Neural cell (in vitro differentiated cells): ENCODE results near the gene OR4F15. TPM values are rescaled to one million over a fixed set of nuclear protein-coding genes. Genes with fewer than 3 reads are reported as not detected.

Source experiments
- H2AFZ ChIP-seq: fragments of 200-600, 300-800 bp; sonication (generic), shearing (Covaris generic); 2 replicates; pipeline ENCODE4 v1.6.0; 2014; ENCODE audit warnings: low read depth, mild to moderate bottlenecking, antibody characterized with exemption, low read length, moderate library complexity
- H3F3A ChIP-seq: fragments of 200-600 bp; shearing (Covaris generic); 2 replicates; pipeline ENCODE4 v1.6.1; 2016; ENCODE audit warnings: mild to moderate bottlenecking, moderate library complexity, mixed read lengths, antibody characterized with exemption, low read length; ENCODE audit not compliant: insufficient read depth, poor library complexity, severe bottlenecking
- H3K27ac ChIP-seq: fragments of 200-600, 300-800 bp; sonication (generic), shearing (Covaris generic); 2 replicates; pipeline ENCODE4 v1.5.1; 2014; ENCODE audit warnings: mild to moderate bottlenecking, low read length, moderate library complexity
- H3K27me3 ChIP-seq: fragments of 300-800, 200-600 bp; sonication (generic), shearing (Covaris generic); 2 replicates; pipeline ENCODE4 v1.6.0; 2014; ENCODE audit warnings: mild to moderate bottlenecking, low read depth, low read length, moderate library complexity; ENCODE audit not compliant: insufficient read depth
- H3K36me3 ChIP-seq: fragments of 300-800, 200-600 bp; sonication (generic), shearing (Covaris generic); 2 replicates; pipeline ENCODE4 v1.5.1; 2014; ENCODE audit warnings: mild to moderate bottlenecking, antibody characterized with exemption, low read length, moderate library complexity; ENCODE audit not compliant: insufficient read depth
- H3K4me2 ChIP-seq: fragments of 300-800, 200-600 bp; sonication (generic), shearing (Covaris generic); 2 replicates; pipeline ENCODE4 v1.6.0; 2014; ENCODE audit warnings: mild to moderate bottlenecking, low read length
- H3K4me3 ChIP-seq: fragments of 300-800, 200-600 bp; sonication (generic), shearing (Covaris generic); 2 replicates; pipeline ENCODE4 v1.5.1; 2014; ENCODE audit warnings: mild to moderate bottlenecking, low read length, moderate library complexity
- H3K79me2 ChIP-seq: fragments of 200-600 bp; shearing (Covaris generic); replicated peaks from 2 replicates; pipeline ENCODE4 v1.6.0; 2014; ENCODE audit warnings: mild to moderate bottlenecking, low read length, moderate library complexity; ENCODE audit not compliant: insufficient read depth
- H3K9ac ChIP-seq: fragments of 300-800, 200-600 bp; sonication (generic), shearing (Covaris generic); 2 replicates; pipeline ENCODE4 v1.6.1; 2016; ENCODE audit warnings: mild to moderate bottlenecking, low read length, mixed read lengths
- H3K9me2 ChIP-seq: fragments of 200-600 bp; shearing (Covaris generic); 2 replicates; pipeline ENCODE4 v1.6.1; 2016; ENCODE audit warnings: mild to moderate bottlenecking, low read length, mixed read lengths; ENCODE audit not compliant: insufficient read depth
- H3K9me3 ChIP-seq: fragments of 200-600, 300-800 bp; sonication (generic), shearing (Covaris generic); 2 replicates; pipeline ENCODE4 v1.6.1; 2016; ENCODE audit warnings: mild to moderate bottlenecking, mixed run types, low read length, moderate library complexity, mixed read lengths
- H4K20me1 ChIP-seq: fragments of 200-600 bp; shearing (Covaris generic); 2 replicates; pipeline ENCODE4 v1.6.1; 2016; ENCODE audit warnings: mild to moderate bottlenecking, mixed run types; ENCODE audit not compliant: insufficient read depth
- CTCF ChIP-seq: fragments of 450-650 bp; IDR thresholded peaks from 2 replicates; pipeline ENCODE4 v1.5.1; 2014; ENCODE audit warnings: antibody characterized with exemption, mild to moderate bottlenecking, moderate library complexity; ENCODE audit not compliant: poor library complexity, severe bottlenecking
- EP300 ChIP-seq: fragments of 450-650 bp; conservative IDR thresholded peaks from 2 replicates; pipeline ENCODE4 v1.6.1; 2014; ENCODE audit warnings: antibody characterized with exemption, mild to moderate bottlenecking, moderate library complexity; ENCODE audit not compliant: poor library complexity, severe bottlenecking
- EZH2 ChIP-seq: fragments of 200-600, 300-800 bp; shearing (Covaris generic), sonication (generic); IDR thresholded peaks from 2 replicates; pipeline ENCODE4 v1.6.1; 2014; ENCODE audit warnings: antibody characterized with exemption, low read length, borderline replicate concordance, mild to moderate bottlenecking; ENCODE audit not compliant: insufficient read depth, poor library complexity, severe bottlenecking
- MXI1 ChIP-seq: fragments of 450-650 bp; conservative IDR thresholded peaks from 2 replicates; pipeline ENCODE4 v1.6.1; 2014; ENCODE audit warnings: antibody characterized with exemption, mild to moderate bottlenecking; ENCODE audit not compliant: poor library complexity, severe bottlenecking
- POLR2AphosphoS5 ChIP-seq: IDR thresholded peaks from 2 replicates; pipeline ENCODE4 v1.6.1; 2012
- RAD21 ChIP-seq: fragments of 450-650 bp; conservative IDR thresholded peaks from 2 replicates; pipeline ENCODE4 v1.6.1; 2014; ENCODE audit warnings: antibody characterized with exemption, mild to moderate bottlenecking, moderate library complexity
- REST ChIP-seq: IDR thresholded peaks from 2 replicates; pipeline ENCODE4 v1.6.1; 2012; ENCODE audit warnings: borderline replicate concordance
- SMC3 ChIP-seq: fragments of 450-650 bp; conservative IDR thresholded peaks from 2 replicates; pipeline ENCODE4 v1.6.1; 2014; ENCODE audit warnings: antibody characterized with exemption, mild to moderate bottlenecking, moderate library complexity; ENCODE audit not compliant: poor library complexity
- TAF1 ChIP-seq: IDR thresholded peaks from 2 replicates; pipeline ENCODE4 v1.6.1; 2012; ENCODE audit warnings: low read depth
- polyA plus RNA-seq: library from polyadenylated mRNA; depleted of rRNA; stranded (reverse); fragments of >200 nt; gene quantifications from 2 replicates; pipeline ENCODE4 v1.2.3, GENCODE V29; 2014

Gene OR4F15
- polyA plus RNA-seq, 1 donor from 2014 or later, result not detected

GRCh38 chr15:101813803-101814534 lies 2.0 kb downstream of the OR4F15 start:
- no peaks in the 10 kb centered on the region for H3K27me3 ChIP-seq
- H3K4me2 ChIP-seq, result no peak overlapping the region
- no peaks in the 10 kb centered on the region for H3K36me3 ChIP-seq
- no peaks in the 10 kb centered on the region for H3F3A ChIP-seq
- no peak overlapping the region for H3K27ac ChIP-seq
- no peaks in the 10 kb centered on the region for H3K9me3 ChIP-seq
- H3K9ac ChIP-seq, result no peak overlapping the region
- no peaks in the 10 kb centered on the region for H4K20me1 ChIP-seq
- no peaks in the 10 kb centered on the region for H3K79me2 ChIP-seq
- TF ChIP-seq RAD21 (no peak), CTCF (no peak), REST (no peak), TAF1 (no peak), EP300 (no peak), SMC3 (no peak), POLR2AphosphoS5 (no peak), EZH2 (no peak), MXI1 (no peak)
- H3K4me3 ChIP-seq, result no peak overlapping the region
- H2AFZ ChIP-seq, result no peak overlapping the region
- no peaks in the 10 kb centered on the region for H3K9me2 ChIP-seq

GRCh38 chr15:101820781-101821180 lies 8.8 kb downstream of the OR4F15 start:
- no peaks in the 10 kb centered on the region for H4K20me1 ChIP-seq
- H3F3A ChIP-seq, result no peaks in the 10 kb centered on the region
- H3K36me3 ChIP-seq, result no peaks in the 10 kb centered on the region
- no peak for TF ChIP-seq SMC3
- TF ChIP-seq CTCF, result no peak
- TF ChIP-seq TAF1, result no peak
- TF ChIP-seq EZH2, result no peak
- no peak for TF ChIP-seq MXI1
- TF ChIP-seq EP300, result no peak
- no peak for TF ChIP-seq POLR2AphosphoS5
- TF ChIP-seq RAD21, result no peak
- TF ChIP-seq REST, result no peak
- H3K4me3 ChIP-seq, result no peak overlapping the region
- H3K9me2 ChIP-seq, result no peaks in the 10 kb centered on the region
- H3K27me3 ChIP-seq, result no peaks in the 10 kb centered on the region
- no peaks in the 10 kb centered on the region for H3K9me3 ChIP-seq
- H2AFZ ChIP-seq, result no peak overlapping the region
- H3K79me2 ChIP-seq, result no peaks in the 10 kb centered on the region
- H3K27ac ChIP-seq, result no peak overlapping the region
- H3K4me2 ChIP-seq, result no peak overlapping the region
- no peak overlapping the region for H3K9ac ChIP-seq
